ENCODE data around the gene ZNG1E.
"Not testable (repeated sequence)": the region's sequence is repeated elsewhere in the genome, so short reads cannot be mapped to it uniquely, and the experiment has no call there.

ZNG1E gene

GRCh38 chr9:65675589-65676021 is at the start of gene ZNG1E:
Gene ZNG1E (plus strand): TSS chr9:65675928. CDS start chr9:65675977, 49 bp downstream.
- H3K36me3 Mint-ChIP-seq, H3K27me3 Mint-ChIP-seq, H3K4me1 Mint-ChIP-seq, H3K9me3 Mint-ChIP-seq: not testable (repeated sequence)
- DNase-seq (ENCODE audit: low spot score in 2 of 2), result peak; percentile 32 to 60
- peak within 1 kb of the TSS; percentile 82 for H3K27ac Mint-ChIP-seq
- ATAC-seq (ENCODE audit: low read depth), result peak; percentile 32
- peak within 1 kb of the TSS; percentile 80 for H3K4me3 Mint-ChIP-seq

GRCh38 chr9:65673579-65673978 is 2.1 kb upstream of the ZNG1E start:
- not testable (repeated sequence) for H3K27me3 Mint-ChIP-seq; ATAC-seq (ENCODE audit: low read depth); H3K4me3 Mint-ChIP-seq; H3K4me1 Mint-ChIP-seq; H3K27ac Mint-ChIP-seq; H3K36me3 Mint-ChIP-seq; H3K9me3 Mint-ChIP-seq; DNase-seq (ENCODE audit: low spot score in 2 of 2)

GRCh38 chr9:65675018-65675417 is 710 bp upstream of the ZNG1E start:
- not testable (repeated sequence) for H3K9me3 Mint-ChIP-seq; H3K36me3 Mint-ChIP-seq; DNase-seq (ENCODE audit: low spot score in 2 of 2); ATAC-seq (ENCODE audit: low read depth); H3K4me1 Mint-ChIP-seq; H3K27me3 Mint-ChIP-seq
- Mint-ChIP-seq H3K27ac (peak overlapping the region; percentile 82), H3K4me3 (peak overlapping the region; percentile 65)

- not testable (repeated sequence) for H3K27me3 Mint-ChIP-seq; H3K4me1 Mint-ChIP-seq; ATAC-seq (ENCODE audit: low read depth); H3K9me3 Mint-ChIP-seq; H3K36me3 Mint-ChIP-seq; DNase-seq (ENCODE audit: low spot score in 2 of 2)
- peak overlapping the region; percentile 41 for H3K27ac Mint-ChIP-seq
- peak overlapping the region; percentile 80 for H3K4me3 Mint-ChIP-seq
Measured at GRCh38 chr9:65676389-65676788, 661 bp downstream of the ZNG1E start.

GRCh38 chr9:65678533-65678932 is 2.8 kb downstream of the ZNG1E start:
- H3K36me3 Mint-ChIP-seq; ATAC-seq (ENCODE audit: low read depth); H3K27ac Mint-ChIP-seq; H3K4me1 Mint-ChIP-seq; H3K27me3 Mint-ChIP-seq; H3K4me3 Mint-ChIP-seq; DNase-seq (ENCODE audit: low spot score in 2 of 2); H3K9me3 Mint-ChIP-seq: not testable (repeated sequence)

GRCh38 chr9:65703550-65703949 is 27.8 kb downstream of the ZNG1E start:
- H3K27me3 Mint-ChIP-seq; H3K36me3 Mint-ChIP-seq; DNase-seq (ENCODE audit: low spot score in 2 of 2); H3K4me1 Mint-ChIP-seq; H3K4me3 Mint-ChIP-seq; ATAC-seq (ENCODE audit: low read depth); H3K9me3 Mint-ChIP-seq; H3K27ac Mint-ChIP-seq: not testable (repeated sequence)

GRCh38 chr9:65714445-65714844 is 38.7 kb downstream of the ZNG1E start:
- not testable (repeated sequence) for H3K4me1 Mint-ChIP-seq; H3K9me3 Mint-ChIP-seq; H3K4me3 Mint-ChIP-seq; H3K36me3 Mint-ChIP-seq; H3K27ac Mint-ChIP-seq; H3K27me3 Mint-ChIP-seq; ATAC-seq (ENCODE audit: low read depth); DNase-seq (ENCODE audit: low spot score in 2 of 2)

GRCh38 chr9:65737096-65737564 is 61.4 kb downstream of the ZNG1E start, which contains the start of gene FOXD4L4:
Gene FOXD4L4 (plus strand): TSS chr9:65737146. CDS start chr9:65737146, 0 bp downstream.
- peak in 1 of 2 donors; percentile 9 for DNase-seq (ENCODE audit: low spot score in 2 of 2)
- H3K36me3 Mint-ChIP-seq; H3K27me3 Mint-ChIP-seq; H3K4me1 Mint-ChIP-seq; H3K9me3 Mint-ChIP-seq; H3K27ac Mint-ChIP-seq; ATAC-seq (ENCODE audit: low read depth): not testable (repeated sequence)
- peak within 1 kb of the TSS; percentile 49 for H3K4me3 Mint-ChIP-seq

GRCh38 chr9:65738133-65738532 is 62.4 kb downstream of the ZNG1E start:
- not testable (repeated sequence) for H3K27ac Mint-ChIP-seq; H3K9me3 Mint-ChIP-seq; H3K4me3 Mint-ChIP-seq; H3K4me1 Mint-ChIP-seq; DNase-seq (ENCODE audit: low spot score in 2 of 2); H3K27me3 Mint-ChIP-seq; ATAC-seq (ENCODE audit: low read depth); H3K36me3 Mint-ChIP-seq
